Prostate gland (tissue), 2 donors: ENCODE data around the gene WFIKKN1.

Experiments used
- CTCF ChIP-seq, 4 experiments: fragments of 200-600 bp in 2 of 4; fragments of 450-650 bp in 2 of 4; sonication (generic) in 2 of 4; IDR thresholded peaks; 1 replicate in 3 of 4; 2 replicates in 1 of 4; pipeline ENCODE4 v1.5.1; 2016 to 2019; ENCODE audit warnings: antibody characterized with exemption in 4 of 4, mild to moderate bottlenecking in 2 of 4, moderate library complexity in 2 of 4
- POLR2AphosphoS5 ChIP-seq: sonication (generic); formaldehyde crosslinking; IDR thresholded peaks from one replicate; pipeline ENCODE4 v1.6.1; 2017; ENCODE audit warnings: antibody characterized with exemption

- TF ChIP-seq CTCF (IDR thresholded peaks at IDR 0.05) (no peak), POLR2AphosphoS5 (no peak)
Measured at GRCh38 chr16:629833-630248, 944 bp upstream of the WFIKKN1 start.
